B cell (primary cell): ENCODE measurements around the gene WASF2. TPM values are rescaled to one million over a fixed set of nuclear protein-coding genes. Genes with fewer than 3 reads are reported as not detected.

Experiments used
- ATAC-seq: fragments of 200-7000 bp; cut with Tn5 transposase; one replicate; pipeline ENCODE4 v1.10.0; 2021; ENCODE audit warnings: low read depth, mild to moderate bottlenecking, moderate number of reproducible peaks, moderate library complexity
- CTCF ChIA-PET: fragments of 350-600 bp; sonication (Branson Sonifier 250); formaldehyde crosslinking; loops from one replicate; lab custom pipeline; 2021; ENCODE audit warnings: antibody characterized with exemption, inconsistent platforms; lab: Charles Lee
- POLR2A ChIA-PET: fragments of 350-600 bp; sonication (Branson Sonifier 250); formaldehyde crosslinking; loops from one replicate; lab custom pipeline; 2021; ENCODE audit warnings: antibody characterized with exemption; lab: Charles Lee
- DNase-seq: peaks from one replicate; pipeline ENCODE4 v3.0.0; 2013
- H2AFZ ChIP-seq: 2 replicates; pipeline ENCODE4 v1.6.1; 2012; ENCODE audit warnings: mild to moderate bottlenecking, low read depth, low read length; ENCODE audit not compliant: insufficient read depth, poor library complexity, severe bottlenecking
- H3K27ac ChIP-seq, 2 donors: 1 replicate in 1 of 2; 2 replicates in 1 of 2; pipeline ENCODE4 v1.5.1; 2012 to 2013; ENCODE audit warnings: low read length in 2 of 2, mild to moderate bottlenecking in 2 of 2, moderate library complexity in 1 of 2
- H3K27me3 ChIP-seq, 4 experiments: fragments of 200-600 bp in 1 of 4; sonication (generic) in 1 of 4; replicated peaks in 1 of 4; 1 replicate in 2 of 4; 2 replicates in 2 of 4; pipeline versions ENCODE4 v1.6.1 to v1.7.0; 2013 to 2016; ENCODE audit warnings: low read length in 3 of 4, mild to moderate bottlenecking in 2 of 4, mixed read lengths in 1 of 4, moderate library complexity in 1 of 4; ENCODE audit not compliant: insufficient read depth in 4 of 4, control insufficient read depth in 3 of 4; ENCODE audit errors: control extremely low read depth in 1 of 4
- H3K36me3 ChIP-seq, 2 experiments: replicated peaks in 1 of 2; 1 replicate in 1 of 2; 2 replicates in 1 of 2; pipeline versions ENCODE4 v1.6.1 to v1.7.1; 2013; ENCODE audit warnings: low read length in 1 of 2; ENCODE audit not compliant: insufficient read depth in 2 of 2, control insufficient read depth in 1 of 2; ENCODE audit errors: control extremely low read depth in 1 of 2, extremely low read depth in 1 of 2
- H3K4me1 ChIP-seq, 2 donors: fragments of 200-600 bp in 1 of 2; sonication (generic) in 1 of 2; 1 replicate in 1 of 2; 2 replicates in 1 of 2; pipeline versions ENCODE4 v1.5.1 to v1.6.1; 2013 to 2017; ENCODE audit warnings: low read length in 2 of 2; ENCODE audit not compliant: control insufficient read depth in 2 of 2, insufficient read depth in 2 of 2
- H3K4me2 ChIP-seq: replicated peaks from 2 replicates; pipeline ENCODE3; 2012; ENCODE audit warnings: mild to moderate bottlenecking, low read depth, low read length; ENCODE audit not compliant: poor library complexity, severe bottlenecking
- H3K4me3 ChIP-seq, 5 experiments: fragments of 200-600 bp in 1 of 5; sonication (generic) in 1 of 5; 1 replicate in 3 of 5; 2 replicates in 2 of 5; pipeline versions ENCODE4 v1.5.1 to v1.7.0; 2011 to 2016; ENCODE audit warnings: low read length in 4 of 5, mild to moderate bottlenecking in 4 of 5, low read depth in 2 of 5, control low read depth in 1 of 5, moderate library complexity in 1 of 5; ENCODE audit not compliant: insufficient read depth in 1 of 5; ENCODE audit errors: control extremely low read depth in 1 of 5, extremely low read depth in 1 of 5
- H3K79me2 ChIP-seq: fragments of 200-600 bp; sonication (generic); one replicate; pipeline ENCODE4 v1.6.0; 2016; ENCODE audit warnings: low read length; ENCODE audit not compliant: control insufficient read depth, insufficient read depth
- H3K9ac ChIP-seq: fragments of 200-600 bp; sonication (generic); 2 replicates; pipeline ENCODE4 v1.6.1; 2017; ENCODE audit warnings: mild to moderate bottlenecking, low read length, moderate library complexity
- H3K9me3 ChIP-seq, 3 donors: one replicate each; pipeline versions ENCODE4 v1.6.1 to v1.7.1; 2013; ENCODE audit warnings: low read length in 2 of 3; ENCODE audit not compliant: control insufficient read depth in 2 of 3, insufficient read depth in 1 of 3; ENCODE audit errors: control extremely low read depth in 1 of 3
- H4K20me1 ChIP-seq: 2 replicates; pipeline ENCODE4 v1.6.0; 2012; ENCODE audit warnings: mild to moderate bottlenecking, low read length; ENCODE audit not compliant: insufficient read depth, control insufficient read depth, poor library complexity, severe bottlenecking
- H3K27ac Mint-ChIP-seq: one replicate; pipeline ENCODE4 v1.8.0; 2021; ENCODE audit warnings: mixed read lengths
- H3K27me3 Mint-ChIP-seq: one replicate; pipeline ENCODE4 v1.8.0; 2021; ENCODE audit warnings: mixed read lengths
- H3K4me1 Mint-ChIP-seq: one replicate; pipeline ENCODE4 v1.8.0; 2021; ENCODE audit warnings: mixed read lengths
- H3K4me3 Mint-ChIP-seq: one replicate; pipeline ENCODE4 v1.8.0; 2021; ENCODE audit warnings: mixed read lengths
- H3K9me3 Mint-ChIP-seq: one replicate; pipeline ENCODE4 v1.8.0; 2022; ENCODE audit warnings: mixed read lengths; ENCODE audit not compliant: insufficient read depth
- EZH2 ChIP-seq: IDR thresholded peaks from 2 replicates; pipeline ENCODE4 v1.6.1; 2012; ENCODE audit warnings: borderline replicate concordance, low read depth, mild to moderate bottlenecking, moderate library complexity, low read length; ENCODE audit not compliant: insufficient read depth, poor library complexity, severe bottlenecking
- WGBS: methylation state at CpG from one replicate; pipeline ENCODE4 v1.1.5; 2013; ENCODE audit warnings: missing lambda C conversion rate; ENCODE audit not compliant: insufficient coverage; 5-methylcytosine and 5-hydroxymethylcytosine counted together
- intact Hi-C: fragments of 100-400 bp; cut with micrococcal nuclease; formaldehyde crosslinking; loops from one replicate; pipeline ENCODE4 v1.10.0; 2022
- polyA plus RNA-seq: library from polyadenylated mRNA; depleted of rRNA; stranded (reverse); fragments of >200 nt; gene quantifications from 2 replicates; pipeline ENCODE4 v1.2.3, GENCODE V29; 2012
- total RNA-seq, 2 donors: library from RNA; stranded (reverse); fragments of 120-200 nt in 1 of 2; gene quantifications; 1 replicate in 1 of 2; 2 replicates in 1 of 2; pipeline versions ENCODE4 v1.2.3 to v1.2.4, GENCODE V29; 2013 to 2022
- TF ChIP-seq, protein P1 (sequence below): fragments of 200-600 bp; IDR thresholded peaks from one replicate; pipeline ENCODE4 v1.8.0; 2022; ENCODE audit warnings: antibody characterized with exemption, mild to moderate bottlenecking

Gene WASF2
- total and polyA plus RNA-seq, 2 donors (not counting 1 experiment from before 2014, with no cell fraction given) = 67.4 to 169 TPM

DNA sequence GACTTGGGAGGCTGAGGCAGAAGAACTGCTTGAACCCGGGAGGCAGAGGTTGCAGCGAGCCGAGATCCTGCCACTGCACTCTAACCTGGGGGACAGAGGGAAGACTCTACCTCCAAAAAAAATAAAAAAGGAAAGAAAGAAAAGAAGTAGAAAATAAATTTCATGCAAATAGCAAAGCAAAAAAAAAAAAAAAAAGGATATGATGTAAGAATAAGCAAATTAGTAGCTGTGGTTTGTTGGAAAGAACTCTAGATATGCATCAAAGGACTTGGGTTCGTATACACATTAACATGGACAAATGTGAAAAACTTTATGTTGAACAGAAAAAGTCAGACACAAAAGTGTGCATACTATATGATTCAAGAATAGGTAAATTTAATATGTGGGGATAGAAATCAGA is 11.9 kb downstream of the WASF2 start:
- no peaks in the 10 kb centered on the region for H3K27me3 Mint-ChIP-seq
- intact Hi-C loops = loop anchor here (1.0 to 10.0 kb wide), 2 partner anchors 10 to 47 kb away; no protein-coding TSS in a partner anchor
- peak overlapping the region; percentile 83 for H3K4me3 Mint-ChIP-seq
- H2AFZ ChIP-seq = no peak overlapping the region
- H3K9ac ChIP-seq = peak overlapping the region; percentile 32
- ATAC-seq = peak; percentile 46
- TF ChIP-seq, protein P1, sequence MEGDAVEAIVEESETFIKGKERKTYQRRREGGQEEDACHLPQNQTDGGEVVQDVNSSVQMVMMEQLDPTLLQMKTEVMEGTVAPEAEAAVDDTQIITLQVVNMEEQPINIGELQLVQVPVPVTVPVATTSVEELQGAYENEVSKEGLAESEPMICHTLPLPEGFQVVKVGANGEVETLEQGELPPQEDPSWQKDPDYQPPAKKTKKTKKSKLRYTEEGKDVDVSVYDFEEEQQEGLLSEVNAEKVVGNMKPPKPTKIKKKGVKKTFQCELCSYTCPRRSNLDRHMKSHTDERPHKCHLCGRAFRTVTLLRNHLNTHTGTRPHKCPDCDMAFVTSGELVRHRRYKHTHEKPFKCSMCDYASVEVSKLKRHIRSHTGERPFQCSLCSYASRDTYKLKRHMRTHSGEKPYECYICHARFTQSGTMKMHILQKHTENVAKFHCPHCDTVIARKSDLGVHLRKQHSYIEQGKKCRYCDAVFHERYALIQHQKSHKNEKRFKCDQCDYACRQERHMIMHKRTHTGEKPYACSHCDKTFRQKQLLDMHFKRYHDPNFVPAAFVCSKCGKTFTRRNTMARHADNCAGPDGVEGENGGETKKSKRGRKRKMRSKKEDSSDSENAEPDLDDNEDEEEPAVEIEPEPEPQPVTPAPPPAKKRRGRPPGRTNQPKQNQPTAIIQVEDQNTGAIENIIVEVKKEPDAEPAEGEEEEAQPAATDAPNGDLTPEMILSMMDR = no peak
- TF ChIP-seq EZH2 = no peak
- H3K4me1 ChIP-seq = peaks cover 87 to 92% of the 10 kb centered on the region in 2 donors
- H3K4me1 Mint-ChIP-seq = peaks cover 77% of the 10 kb centered on the region
- no CpG with 5 or more reads among the region's 4 CpGs for WGBS
- peak; percentile 64 for DNase-seq
- peaks cover 3 to 8% of the 10 kb centered on the region in 2 experiments for H3K36me3 ChIP-seq
- peak overlapping the region; percentile 59 to 79 for H3K27ac ChIP-seq
- H3K4me3 ChIP-seq = no peak overlapping the region
- no peaks in the 10 kb centered on the region for H3K27me3 ChIP-seq
- peaks cover 0 to 12% (median 0%) of the 10 kb centered on the region in 3 donors for H3K9me3 ChIP-seq
- peaks cover 40% of the 10 kb centered on the region for H4K20me1 ChIP-seq
- peak overlapping the region; percentile 87 for H3K27ac Mint-ChIP-seq
- CTCF ChIA-PET = interaction anchor here (1.0 to 1.8 kb wide), 4 partner anchors 10 to 191 kb away, joined by 3 to 5 read pairs (median 4); no protein-coding TSS in a partner anchor
- POLR2A ChIA-PET = interaction anchor here (1.6 kb wide), 1 partner anchor 67 kb away, joined by 3 read pairs; no protein-coding TSS in a partner anchor
- no peaks in the 10 kb centered on the region for H3K9me3 Mint-ChIP-seq
- peaks cover 97% of the 10 kb centered on the region for H3K79me2 ChIP-seq
- H3K4me2 ChIP-seq = peak overlapping the region; percentile 60

DNA sequence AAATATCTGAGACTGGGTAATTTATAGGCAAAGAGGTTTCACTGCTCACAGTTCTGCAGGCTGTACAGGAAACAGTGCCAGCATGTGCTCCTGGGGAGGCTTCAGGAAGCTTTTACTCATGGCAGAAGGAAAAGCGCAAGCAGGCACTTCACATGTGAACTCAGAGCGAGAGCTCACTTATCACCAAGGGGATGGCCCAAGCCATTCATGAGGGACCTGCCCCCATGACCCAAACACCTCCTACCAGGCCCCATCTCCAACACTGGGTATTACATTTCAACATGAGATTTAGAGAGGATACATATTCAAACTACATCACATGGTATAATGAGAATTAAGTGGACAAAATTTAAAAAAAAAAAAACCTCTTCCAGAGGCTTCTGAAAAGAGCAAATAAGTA is 13.7 kb downstream of the WASF2 start:
- Histone ChIP-seq H3K4me2 (peak overlapping the region; percentile 16), H3K4me3 (peak overlapping the region in 1 of 5 experiments; percentile 5), H3K36me3 (peaks cover 3 to 8% of the 10 kb centered on the region in 2 experiments), H3K9me3 (peaks cover 0 to 13% (median 0%) of the 10 kb centered on the region in 3 donors), H3K79me2 (peaks cover 97% of the 10 kb centered on the region), H3K27me3 (no peaks in the 10 kb centered on the region), H3K27ac (peak overlapping the region in 1 of 2 donors; percentile 67), H3K9ac (no peak overlapping the region), H4K20me1 (peaks cover 53% of the 10 kb centered on the region), H2AFZ (no peak overlapping the region), H3K4me1 (peaks cover 86 to 95% of the 10 kb centered on the region in 2 donors)
- intact Hi-C loops = loop anchor here (2.0 to 10.0 kb wide), 2 partner anchors 31 to 49 kb away; no protein-coding TSS in a partner anchor
- DNase-seq = no peak
- H3K4me1 Mint-ChIP-seq = peaks cover 73% of the 10 kb centered on the region
- peak overlapping the region; percentile 69 for H3K4me3 Mint-ChIP-seq
- H3K9me3 Mint-ChIP-seq = no peaks in the 10 kb centered on the region
- TF ChIP-seq EZH2 = no peak
- TF ChIP-seq, protein P1 = no peak
- WGBS = 90% methylated on average over 2 of the region's 2 CpGs
- POLR2A ChIA-PET = interaction anchor here (0.6 to 1.2 kb wide), 2 partner anchors 14 to 93 kb away, joined by 3 read pairs; partner anchors contain the start of gene WASF2
- H3K27me3 Mint-ChIP-seq = no peaks in the 10 kb centered on the region
- CTCF ChIA-PET = interaction anchor here (0.9 to 2.3 kb wide), 4 partner anchors 14 to 57 kb away, joined by 3 to 6 read pairs (median 4); partner anchors contain the start of gene WASF2
- no peak for ATAC-seq
- peak overlapping the region; percentile 64 for H3K27ac Mint-ChIP-seq
